Liver (tissue), 3 donors: ENCODE measurements around the gene SLC16A9.

ENCODE experiments used
- SP1 ChIP-seq: IDR thresholded peaks from 2 replicates; pipeline ENCODE4 v1.6.1; 2018; ENCODE audit warnings: antibody characterized with exemption, mild to moderate bottlenecking
- TF ChIP-seq, protein P1 (sequence below): fragments of 150-350 bp; IDR thresholded peaks from 2 replicates; pipeline ENCODE4 v1.5.1; 2017; ENCODE audit warnings: improper control_type of control experiment, low read depth, low read length; ENCODE audit not compliant: missing input control
- donor health status: healthy.
- donor health status: healthy.

GRCh38 chr10:59711871-59712494 is 2.3 kb upstream of the SLC16A9 start:
- TF ChIP-seq SP1: no peak
- TF ChIP-seq, protein P1, sequence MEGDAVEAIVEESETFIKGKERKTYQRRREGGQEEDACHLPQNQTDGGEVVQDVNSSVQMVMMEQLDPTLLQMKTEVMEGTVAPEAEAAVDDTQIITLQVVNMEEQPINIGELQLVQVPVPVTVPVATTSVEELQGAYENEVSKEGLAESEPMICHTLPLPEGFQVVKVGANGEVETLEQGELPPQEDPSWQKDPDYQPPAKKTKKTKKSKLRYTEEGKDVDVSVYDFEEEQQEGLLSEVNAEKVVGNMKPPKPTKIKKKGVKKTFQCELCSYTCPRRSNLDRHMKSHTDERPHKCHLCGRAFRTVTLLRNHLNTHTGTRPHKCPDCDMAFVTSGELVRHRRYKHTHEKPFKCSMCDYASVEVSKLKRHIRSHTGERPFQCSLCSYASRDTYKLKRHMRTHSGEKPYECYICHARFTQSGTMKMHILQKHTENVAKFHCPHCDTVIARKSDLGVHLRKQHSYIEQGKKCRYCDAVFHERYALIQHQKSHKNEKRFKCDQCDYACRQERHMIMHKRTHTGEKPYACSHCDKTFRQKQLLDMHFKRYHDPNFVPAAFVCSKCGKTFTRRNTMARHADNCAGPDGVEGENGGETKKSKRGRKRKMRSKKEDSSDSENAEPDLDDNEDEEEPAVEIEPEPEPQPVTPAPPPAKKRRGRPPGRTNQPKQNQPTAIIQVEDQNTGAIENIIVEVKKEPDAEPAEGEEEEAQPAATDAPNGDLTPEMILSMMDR: no peak
